C4-2B (cell line): Measurements from ENCODE around the gene HOXA9.

Experiments used
- H3K27ac ChIP-seq: fragments of 450-650 bp; 2 replicates; pipeline ENCODE4 v1.5.1; 2017
- CTCF ChIP-seq: fragments of 450-650 bp; conservative IDR thresholded peaks from 2 replicates; pipeline ENCODE4 v1.5.1; 2017; ENCODE audit warnings: mild to moderate bottlenecking
- ZFX ChIP-seq: fragments of 450-650 bp; IDR thresholded peaks from 2 replicates; pipeline ENCODE4 v1.6.1; 2017

The HOXA9 gene

DNA sequence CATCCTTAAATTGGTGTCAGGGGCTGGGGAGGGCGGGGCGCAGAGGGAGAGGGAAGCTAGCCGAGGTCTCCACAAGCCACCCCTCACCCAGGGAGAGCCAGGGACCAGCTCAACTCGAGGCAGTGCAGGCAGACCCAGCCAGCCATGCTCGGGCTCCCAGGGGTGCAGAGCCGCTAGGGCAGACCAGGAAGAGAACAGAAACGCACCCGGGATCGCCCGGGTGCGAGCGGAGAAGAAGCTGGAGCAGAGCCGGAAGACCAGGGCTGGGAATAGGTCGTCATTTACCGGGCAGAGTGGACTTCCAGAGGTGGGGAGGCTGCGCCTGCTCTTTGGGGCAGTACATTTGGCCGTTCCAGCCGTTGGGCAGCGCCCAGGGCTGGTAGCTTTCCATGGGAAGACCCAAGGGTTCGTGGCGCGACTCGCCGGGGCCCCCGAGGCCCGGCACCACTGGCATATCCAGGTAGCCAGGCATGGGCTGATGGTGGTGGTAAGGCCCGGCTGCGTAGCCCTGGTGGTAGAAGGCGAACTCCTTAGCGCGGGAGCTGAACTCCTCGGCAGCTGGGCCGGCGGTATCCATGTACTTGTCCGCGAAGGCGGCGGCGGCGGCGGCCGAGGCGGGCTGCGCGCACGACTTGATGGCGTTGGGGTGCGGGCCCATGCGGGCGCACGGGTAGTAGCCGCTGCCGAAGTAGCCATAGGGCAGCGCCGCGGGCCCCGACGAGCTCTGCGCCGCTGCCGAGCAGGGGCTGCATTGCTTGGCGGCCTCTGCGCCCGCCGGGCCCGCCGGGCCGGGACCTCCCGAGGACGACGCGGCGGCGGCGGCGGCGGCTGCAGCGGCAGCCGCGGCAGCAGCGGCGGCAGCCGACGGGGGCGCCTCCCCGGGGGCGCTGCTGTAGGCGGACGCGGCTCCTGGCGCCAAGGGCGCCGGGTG, 33.8 kb upstream of the HOXA9 start:
- TF ChIP-seq ZFX, result no peak
- TF ChIP-seq CTCF, result no peak

DNA sequence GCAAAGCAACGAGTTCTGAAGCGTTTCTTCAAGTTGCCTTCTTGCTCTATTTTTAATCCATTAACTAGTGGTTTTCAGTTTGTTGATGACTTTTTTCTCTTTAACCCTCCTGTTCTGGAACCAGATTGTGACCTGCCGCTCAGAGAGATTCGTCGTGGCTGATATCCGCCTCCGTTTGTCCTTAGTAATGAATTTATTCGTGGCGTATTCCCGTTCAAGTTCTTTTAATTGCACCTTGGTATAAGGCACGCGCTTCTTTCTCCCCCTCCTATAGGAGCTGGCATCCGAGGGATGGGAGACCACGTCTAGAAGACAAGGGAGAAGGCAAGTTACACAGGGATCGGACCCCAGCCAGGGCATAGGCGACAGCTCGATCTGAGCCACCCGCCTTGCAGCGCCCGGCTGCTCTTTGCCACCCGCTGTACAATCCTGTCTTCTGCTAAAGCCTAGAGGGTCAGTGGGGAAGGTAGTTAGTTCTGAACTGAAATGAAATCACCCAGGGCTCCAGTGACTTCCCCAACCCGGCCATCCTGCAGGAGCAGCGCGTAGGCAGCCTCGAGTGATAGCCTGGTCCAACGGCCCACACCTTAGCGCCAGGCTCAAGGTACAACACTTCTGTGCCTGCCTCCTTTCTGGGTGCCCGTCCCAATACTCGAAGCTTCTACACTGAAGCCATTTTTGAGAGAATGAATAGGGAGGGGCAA, 33.0 kb upstream of the HOXA9 start:
- TF ChIP-seq ZFX (no peak), CTCF (no peak)
- H3K27ac ChIP-seq, result no peak overlapping the region

More for the DNA sequence above, 33.8 kb upstream of the HOXA9 start:
- H3K27ac ChIP-seq, result peak overlapping the region; percentile 29; the same call in 1 of the 2 replicates

GRCh38 chr7:27197137-27198042, 32.1 kb upstream of the HOXA9 start:
- TF ChIP-seq ZFX (no peak), CTCF (no peak)
- no peak overlapping the region for H3K27ac ChIP-seq

GRCh38 chr7:27196287-27196767, 31.0 kb upstream of the HOXA9 start:
- peak; percentile 89 for TF ChIP-seq CTCF
- no peak for TF ChIP-seq ZFX
- H3K27ac ChIP-seq, result no peak overlapping the region

DNA sequence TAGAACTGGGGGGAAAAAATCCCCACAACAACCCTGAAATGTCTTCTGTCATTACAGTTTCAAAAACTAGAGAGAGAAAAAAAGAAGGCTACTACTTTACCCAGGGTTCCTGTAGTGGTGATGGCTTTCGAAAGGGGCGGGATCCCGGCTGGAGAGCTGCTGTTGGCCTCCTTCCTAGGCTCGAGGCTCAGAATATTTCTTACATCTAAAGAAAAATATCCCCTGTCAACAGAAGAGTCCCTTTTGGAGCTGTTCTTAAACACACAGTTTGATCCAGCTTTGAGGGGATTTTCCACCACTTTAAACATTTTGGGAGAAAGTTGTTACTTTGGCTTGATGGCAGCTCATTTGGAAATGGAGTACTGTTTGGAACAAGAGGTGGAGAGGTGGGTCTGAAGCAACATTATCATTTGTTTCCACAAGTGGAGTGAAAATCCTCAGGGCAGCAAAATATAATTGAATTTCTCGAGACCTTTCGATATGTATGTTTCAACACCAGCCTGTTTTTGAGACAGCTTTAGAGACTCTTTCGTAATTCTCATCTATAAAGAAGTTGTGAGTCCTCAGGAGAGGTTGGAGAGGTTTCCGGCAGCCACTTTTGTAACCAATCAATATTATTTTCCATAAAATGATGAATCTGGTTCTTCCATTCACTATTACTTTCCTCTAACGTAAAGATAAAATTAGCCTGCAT, 29.5 kb upstream of the HOXA9 start:
- H3K27ac ChIP-seq, result no peak overlapping the region
- TF ChIP-seq ZFX (no peak), CTCF (no peak)

DNA sequence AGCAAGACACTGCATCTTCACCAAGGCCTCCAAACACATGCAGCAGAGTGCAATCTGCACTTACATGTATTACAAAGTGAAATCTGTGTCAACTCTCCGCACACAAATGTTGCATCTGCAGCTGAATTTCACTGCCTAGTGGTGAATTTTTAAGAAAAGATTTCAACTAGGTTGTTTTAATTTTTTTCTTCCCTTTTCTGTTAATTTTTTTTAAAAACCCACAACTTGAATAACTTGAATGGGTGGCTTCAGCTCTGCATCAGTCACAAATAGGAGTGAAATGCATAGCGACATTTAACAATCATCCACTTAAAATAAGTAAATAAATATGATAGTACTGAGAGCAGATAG, 28.6 kb upstream of the HOXA9 start:
- no peak overlapping the region for H3K27ac ChIP-seq

More for the DNA sequence above, 28.6 kb upstream of the HOXA9 start:
- TF ChIP-seq CTCF (no peak), ZFX (no peak)
